IMR-90 (cell line): ENCODE measurements around the gene KIFC3.

Source experiments
- BHLHE40 ChIP-seq: fragments of 150-350 bp; IDR thresholded peaks from 2 replicates; pipeline ENCODE4 v1.6.1; 2016; ENCODE audit warnings: mild to moderate bottlenecking, low read depth, low read length
- CTCF ChIP-seq: conservative IDR thresholded peaks from 2 replicates; pipeline ENCODE4 v1.5.1; 2012; ENCODE audit warnings: mild to moderate bottlenecking, low read depth, low read length, improper control_type of control experiment
- MAZ ChIP-seq: IDR thresholded peaks from 2 replicates; pipeline ENCODE4 v1.6.1; 2012; ENCODE audit warnings: low read depth, mild to moderate bottlenecking, low read length, improper control_type of control experiment, moderate library complexity, borderline replicate concordance
- RAD21 ChIP-seq: IDR thresholded peaks from 2 replicates; pipeline ENCODE4 v1.6.1; 2012; ENCODE audit warnings: low read length, improper control_type of control experiment
- USF2 ChIP-seq: fragments of 150-350 bp; IDR thresholded peaks from 2 replicates; pipeline ENCODE4 v1.6.1; 2017; ENCODE audit warnings: mild to moderate bottlenecking, antibody characterized with exemption, low read length, low read depth

- TF ChIP-seq USF2: 0 out of 2 replicates have a peak, but pooled peaks have one; percentile 22
- peak; percentile 64 for TF ChIP-seq BHLHE40
- peak; percentile 96 for TF ChIP-seq MAZ
- TF ChIP-seq CTCF: peak; percentile 41
- peak; percentile 32; the same call in 1 of the 2 replicates for TF ChIP-seq RAD21
Measured at GRCh38 chr16:57802341-57803133, at the start of gene KIFC3.
